ENCODE data around the gene ROR1. TPM values are rescaled to one million over a fixed set of nuclear protein-coding genes. Genes with fewer than 3 reads are reported as not detected.

ROR1 gene
- total and polyA plus RNA-seq, 4 experiments from 2014 or later, result not detected

- Histone ChIP-seq H3K36me3 (ENCODE audit: insufficient read depth, low read length) (no peaks in the 10 kb centered on the region), H3K9me3 (ENCODE audit: control insufficient read depth in 1 of 2, low read length in 2 of 2) (no peaks in the 10 kb centered on the region), H3K4me1 (ENCODE audit: insufficient read depth, low read length) (no peaks in the 10 kb centered on the region), H3K27me3 (ENCODE audit: insufficient read depth, low read length) (no peaks in the 10 kb centered on the region), H3K27ac (ENCODE audit: low read depth, low read length) (no peak overlapping the region), H3K4me3 (ENCODE audit: low read length in 2 of 2) (no peak overlapping the region)
- peaks cover 0 to 3% (median 0%) of the 10 kb centered on the region in 8 donors for H3K9me3 Mint-ChIP-seq
- H3K4me1 Mint-ChIP-seq, result no peaks in the 10 kb centered on the region
- no peak for DNase-seq
- peaks cover 0 to 4% of the 10 kb centered on the region in 2 donors for H3K27me3 Mint-ChIP-seq
- H3K4me3 Mint-ChIP-seq, result no peak overlapping the region
- intact Hi-C loops (cut with micrococcal nuclease), result no loop called here
- H3K36me3 Mint-ChIP-seq, result no peaks in the 10 kb centered on the region
- no peak overlapping the region for H3K27ac Mint-ChIP-seq
- ChIA-PET POLR2A (ENCODE audit: partially characterized antibody) (no interaction called here), CTCF (ENCODE audit: partially characterized antibody) (no interaction called here)
Observed at GRCh38 chr1:63878932-63879331, 105.1 kb downstream of the ROR1 start.

GRCh38 chr1:63880958-63881576, 107.2 kb downstream of the ROR1 start:
- no peak overlapping the region for H3K27ac Mint-ChIP-seq
- no peak for DNase-seq
- POLR2A ChIA-PET (ENCODE audit: partially characterized antibody), result no interaction called here
- no peaks in the 10 kb centered on the region for H3K4me1 ChIP-seq (ENCODE audit: insufficient read depth, low read length)
- H3K27ac ChIP-seq (ENCODE audit: low read depth, low read length), result no peak overlapping the region
- no peaks in the 10 kb centered on the region for H3K36me3 ChIP-seq (ENCODE audit: insufficient read depth, low read length)
- peaks cover 0 to 4% of the 10 kb centered on the region in 2 donors for H3K27me3 Mint-ChIP-seq
- CTCF ChIA-PET (ENCODE audit: partially characterized antibody), result no interaction called here
- peaks cover 0 to 3% (median 0%) of the 10 kb centered on the region in 8 donors for H3K9me3 Mint-ChIP-seq
- intact Hi-C loops (cut with micrococcal nuclease), result no loop called here
- H3K4me1 Mint-ChIP-seq, result no peaks in the 10 kb centered on the region
- no peaks in the 10 kb centered on the region for H3K27me3 ChIP-seq (ENCODE audit: insufficient read depth, low read length)
- H3K4me3 ChIP-seq (ENCODE audit: low read length in 2 of 2), result no peak overlapping the region
- H3K9me3 ChIP-seq (ENCODE audit: control insufficient read depth in 1 of 2, low read length in 2 of 2), result no peaks in the 10 kb centered on the region
- H3K36me3 Mint-ChIP-seq, result no peaks in the 10 kb centered on the region
- H3K4me3 Mint-ChIP-seq, result no peak overlapping the region

GRCh38 chr1:63882048-63882704, 108.4 kb downstream of the ROR1 start:
- H3K4me1 ChIP-seq (ENCODE audit: insufficient read depth, low read length), result no peaks in the 10 kb centered on the region
- no peaks in the 10 kb centered on the region for H3K36me3 Mint-ChIP-seq
- no peak overlapping the region for H3K27ac Mint-ChIP-seq
- H3K27me3 ChIP-seq (ENCODE audit: insufficient read depth, low read length), result no peaks in the 10 kb centered on the region
- no peaks in the 10 kb centered on the region for H3K4me1 Mint-ChIP-seq
- H3K27me3 Mint-ChIP-seq, result peaks cover 0 to 3% of the 10 kb centered on the region in 2 donors
- no peak overlapping the region for H3K27ac ChIP-seq (ENCODE audit: low read depth, low read length)
- ChIA-PET POLR2A (ENCODE audit: partially characterized antibody) (no interaction called here), CTCF (ENCODE audit: partially characterized antibody) (no interaction called here)
- no peak overlapping the region for H3K4me3 Mint-ChIP-seq
- no peak overlapping the region for H3K4me3 ChIP-seq (ENCODE audit: low read length in 2 of 2)
- no peak for DNase-seq
- intact Hi-C loops (cut with micrococcal nuclease), result no loop called here
- no peaks in the 10 kb centered on the region for H3K36me3 ChIP-seq (ENCODE audit: insufficient read depth, low read length)
- no peaks in the 10 kb centered on the region for H3K9me3 ChIP-seq (ENCODE audit: control insufficient read depth in 1 of 2, low read length in 2 of 2)
- peaks cover 0 to 3% (median 0%) of the 10 kb centered on the region in 8 donors for H3K9me3 Mint-ChIP-seq

GRCh38 chr1:63883494-63884235, 109.8 kb downstream of the ROR1 start:
- no peak overlapping the region for H3K27ac Mint-ChIP-seq
- no peaks in the 10 kb centered on the region for H3K4me1 Mint-ChIP-seq
- no peak overlapping the region for H3K4me3 Mint-ChIP-seq
- ChIA-PET CTCF (ENCODE audit: partially characterized antibody) (no interaction called here), POLR2A (ENCODE audit: partially characterized antibody) (no interaction called here)
- intact Hi-C loops (cut with micrococcal nuclease), result no loop called here
- Histone ChIP-seq H3K27ac (ENCODE audit: low read depth, low read length) (no peak overlapping the region), H3K27me3 (ENCODE audit: insufficient read depth, low read length) (no peaks in the 10 kb centered on the region), H3K9me3 (ENCODE audit: control insufficient read depth in 1 of 2, low read length in 2 of 2) (no peaks in the 10 kb centered on the region), H3K4me1 (ENCODE audit: insufficient read depth, low read length) (no peaks in the 10 kb centered on the region), H3K4me3 (ENCODE audit: low read length in 2 of 2) (no peak overlapping the region), H3K36me3 (ENCODE audit: insufficient read depth, low read length) (no peaks in the 10 kb centered on the region)
- peaks cover 0 to 3% (median 0%) of the 10 kb centered on the region in 8 donors for H3K9me3 Mint-ChIP-seq
- no peaks in the 10 kb centered on the region for H3K36me3 Mint-ChIP-seq
- H3K27me3 Mint-ChIP-seq, result peaks cover 0 to 1% of the 10 kb centered on the region in 2 donors
- DNase-seq, result no peak

- Mint-ChIP-seq H3K27ac (no peak overlapping the region), H3K4me1 (no peaks in the 10 kb centered on the region), H3K4me3 (no peak overlapping the region), H3K36me3 (no peaks in the 10 kb centered on the region), H3K9me3 (peaks cover 0 to 1% (median 0%) of the 10 kb centered on the region in 8 donors), H3K27me3 (peaks cover 0 to 1% of the 10 kb centered on the region in 2 donors)
- Histone ChIP-seq H3K4me3 (ENCODE audit: low read length in 2 of 2) (no peak overlapping the region), H3K27me3 (ENCODE audit: insufficient read depth, low read length) (no peaks in the 10 kb centered on the region), H3K36me3 (ENCODE audit: insufficient read depth, low read length) (no peaks in the 10 kb centered on the region), H3K27ac (ENCODE audit: low read depth, low read length) (no peak overlapping the region), H3K9me3 (ENCODE audit: control insufficient read depth in 1 of 2, low read length in 2 of 2) (no peaks in the 10 kb centered on the region), H3K4me1 (ENCODE audit: insufficient read depth, low read length) (no peaks in the 10 kb centered on the region)
- DNase-seq, result no peak
- intact Hi-C loops (cut with micrococcal nuclease), result no loop called here
- ChIA-PET POLR2A (ENCODE audit: partially characterized antibody) (no interaction called here), CTCF (ENCODE audit: partially characterized antibody) (no interaction called here)
Observed at GRCh38 chr1:63884486-63884885, 110.7 kb downstream of the ROR1 start.

GRCh38 chr1:63885899-63886298, 112.1 kb downstream of the ROR1 start:
- DNase-seq, result no peak
- H3K4me3 Mint-ChIP-seq, result no peak overlapping the region
- ChIA-PET POLR2A (ENCODE audit: partially characterized antibody) (no interaction called here), CTCF (ENCODE audit: partially characterized antibody) (no interaction called here)
- no peaks in the 10 kb centered on the region for H3K36me3 Mint-ChIP-seq
- no peak overlapping the region for H3K27ac ChIP-seq (ENCODE audit: low read depth, low read length)
- no peaks in the 10 kb centered on the region for H3K9me3 Mint-ChIP-seq
- no peaks in the 10 kb centered on the region for H3K4me1 ChIP-seq (ENCODE audit: insufficient read depth, low read length)
- no peaks in the 10 kb centered on the region for H3K27me3 ChIP-seq (ENCODE audit: insufficient read depth, low read length)
- intact Hi-C loops (cut with micrococcal nuclease), result no loop called here
- H3K4me1 Mint-ChIP-seq, result no peaks in the 10 kb centered on the region
- no peak overlapping the region for H3K4me3 ChIP-seq (ENCODE audit: low read length in 2 of 2)
- H3K9me3 ChIP-seq (ENCODE audit: control insufficient read depth in 1 of 2, low read length in 2 of 2), result no peaks in the 10 kb centered on the region
- no peaks in the 10 kb centered on the region for H3K36me3 ChIP-seq (ENCODE audit: insufficient read depth, low read length)
- no peak overlapping the region for H3K27ac Mint-ChIP-seq
- peaks cover 0 to 1% of the 10 kb centered on the region in 2 donors for H3K27me3 Mint-ChIP-seq

GRCh38 chr1:63886340-63886739, 112.5 kb downstream of the ROR1 start:
- H3K9me3 ChIP-seq (ENCODE audit: control insufficient read depth in 1 of 2, low read length in 2 of 2), result no peaks in the 10 kb centered on the region
- Mint-ChIP-seq H3K9me3 (no peaks in the 10 kb centered on the region), H3K27me3 (peaks cover 0 to 1% of the 10 kb centered on the region in 2 donors), H3K4me3 (no peak overlapping the region), H3K4me1 (no peaks in the 10 kb centered on the region), H3K36me3 (no peaks in the 10 kb centered on the region), H3K27ac (peak overlapping the region in 1 of 7 donors; percentile 13)
- no peaks in the 10 kb centered on the region for H3K4me1 ChIP-seq (ENCODE audit: insufficient read depth, low read length)
- H3K36me3 ChIP-seq (ENCODE audit: insufficient read depth, low read length), result no peaks in the 10 kb centered on the region
- H3K27me3 ChIP-seq (ENCODE audit: insufficient read depth, low read length), result no peaks in the 10 kb centered on the region
- DNase-seq, result no peak
- intact Hi-C loops (cut with micrococcal nuclease), result no loop called here
- no peak overlapping the region for H3K27ac ChIP-seq (ENCODE audit: low read depth, low read length)
- no peak overlapping the region for H3K4me3 ChIP-seq (ENCODE audit: low read length in 2 of 2)
- ChIA-PET POLR2A (ENCODE audit: partially characterized antibody) (no interaction called here), CTCF (ENCODE audit: partially characterized antibody) (no interaction called here)

Data from CD4-positive, alpha-beta memory T cell (primary cell).